ENCODE measurements around the gene CCDC154.

CCDC154 gene

GRCh38 chr16:1408171-1408837, 36.1 kb downstream of the CCDC154 start (continued):
- TF ChIP-seq ZNF121 (tag by site-specific recombination; IDR thresholded peaks at IDR 0.05) (no peak), SCRT2 (tag by site-specific recombination; IDR thresholded peaks at IDR 0.05) (peak; percentile 23; the same call in 1 of the 2 replicates), ZNF658 (tag by site-specific recombination; IDR thresholded peaks at IDR 0.05) (no peak), ZNF654 (tag by site-specific recombination; IDR thresholded peaks at IDR 0.05; ENCODE audit: low read depth) (no peak), ZNF404 (tag by site-specific recombination; IDR thresholded peaks at IDR 0.05) (no peak), ZNF664 (tag by site-specific recombination; IDR thresholded peaks at IDR 0.05) (no peak), ZNF112 (tag by site-specific recombination; IDR thresholded peaks at IDR 0.05) (no peak), ZNF157 (tag by site-specific recombination; IDR thresholded peaks at IDR 0.05) (no peak), ZNF302 (tag by site-specific recombination; IDR thresholded peaks at IDR 0.05; ENCODE audit: low read depth) (no peak), KLF8 (tag by site-specific recombination; IDR thresholded peaks at IDR 0.05) (peak; percentile 69; the same call in 1 of the 2 replicates), ZNF843 (tag by site-specific recombination; IDR thresholded peaks at IDR 0.05) (no peak), ZNF280D (tag by site-specific recombination; IDR thresholded peaks at IDR 0.05) (no peak), ZBTB48 (tag by site-specific recombination; IDR thresholded peaks at IDR 0.05) (no peak), ZNF202 (tag by site-specific recombination; IDR thresholded peaks at IDR 0.05; ENCODE audit: borderline replicate concordance) (no peak), ZNF624 (tag by site-specific recombination; IDR thresholded peaks at IDR 0.05) (no peak), ZNF223 (tag by site-specific recombination; IDR thresholded peaks at IDR 0.05) (no peak), ZBTB8A (tag by site-specific recombination; IDR thresholded peaks at IDR 0.05) (no peak), ZSCAN18 (tag by site-specific recombination; IDR thresholded peaks at IDR 0.05) (no peak), ZNF350 (tag by site-specific recombination; IDR thresholded peaks at IDR 0.05) (no peak), HOXD13 (CRISPR knock-in tag; IDR thresholded peaks at IDR 0.05; ENCODE audit: borderline replicate concordance) (no peak), ZNF10 (tag by site-specific recombination; IDR thresholded peaks at IDR 0.05) (no peak), GLI2 (tag by site-specific recombination; IDR thresholded peaks at IDR 0.05; ENCODE audit: borderline replicate concordance, low read depth) (no peak), ZNF416 (tag by site-specific recombination; IDR thresholded peaks at IDR 0.05) (no peak), ZNF560 (tag by site-specific recombination; IDR thresholded peaks at IDR 0.05; ENCODE audit: borderline replicate concordance) (no peak), ZNF138 (tag by site-specific recombination; IDR thresholded peaks at IDR 0.05; ENCODE audit: borderline replicate concordance) (no peak), ZNF266 (tag by site-specific recombination; IDR thresholded peaks at IDR 0.05; ENCODE audit: low read depth) (no peak), ZBTB6 (tag by site-specific recombination; IDR thresholded peaks at IDR 0.05) (no peak), TSHZ1 (tag by site-specific recombination; IDR thresholded peaks at IDR 0.05; ENCODE audit: borderline replicate concordance) (no peak), ZNF501 (tag by site-specific recombination; IDR thresholded peaks at IDR 0.05) (no peak), EGR2 (tag by site-specific recombination; IDR thresholded peaks at IDR 0.05; ENCODE audit: low read depth) (peak; percentile 95), FEZF1 (tag by site-specific recombination; IDR thresholded peaks at IDR 0.05) (no peak), ZNF629 (tag by site-specific recombination; IDR thresholded peaks at IDR 0.05) (no peak)

Data from HEK293 (cell line).